ENCODE data around the gene TMEM88. TPM values are rescaled to one million over a fixed set of nuclear protein-coding genes. Genes with fewer than 3 reads are reported as not detected.

The TMEM88 gene
- total and polyA plus RNA-seq, 2 of the 13 experiments (the other 11 are each of a cell fraction or from before 2014, with no cell fraction given): 0.31 to 0.66 TPM

DNA sequence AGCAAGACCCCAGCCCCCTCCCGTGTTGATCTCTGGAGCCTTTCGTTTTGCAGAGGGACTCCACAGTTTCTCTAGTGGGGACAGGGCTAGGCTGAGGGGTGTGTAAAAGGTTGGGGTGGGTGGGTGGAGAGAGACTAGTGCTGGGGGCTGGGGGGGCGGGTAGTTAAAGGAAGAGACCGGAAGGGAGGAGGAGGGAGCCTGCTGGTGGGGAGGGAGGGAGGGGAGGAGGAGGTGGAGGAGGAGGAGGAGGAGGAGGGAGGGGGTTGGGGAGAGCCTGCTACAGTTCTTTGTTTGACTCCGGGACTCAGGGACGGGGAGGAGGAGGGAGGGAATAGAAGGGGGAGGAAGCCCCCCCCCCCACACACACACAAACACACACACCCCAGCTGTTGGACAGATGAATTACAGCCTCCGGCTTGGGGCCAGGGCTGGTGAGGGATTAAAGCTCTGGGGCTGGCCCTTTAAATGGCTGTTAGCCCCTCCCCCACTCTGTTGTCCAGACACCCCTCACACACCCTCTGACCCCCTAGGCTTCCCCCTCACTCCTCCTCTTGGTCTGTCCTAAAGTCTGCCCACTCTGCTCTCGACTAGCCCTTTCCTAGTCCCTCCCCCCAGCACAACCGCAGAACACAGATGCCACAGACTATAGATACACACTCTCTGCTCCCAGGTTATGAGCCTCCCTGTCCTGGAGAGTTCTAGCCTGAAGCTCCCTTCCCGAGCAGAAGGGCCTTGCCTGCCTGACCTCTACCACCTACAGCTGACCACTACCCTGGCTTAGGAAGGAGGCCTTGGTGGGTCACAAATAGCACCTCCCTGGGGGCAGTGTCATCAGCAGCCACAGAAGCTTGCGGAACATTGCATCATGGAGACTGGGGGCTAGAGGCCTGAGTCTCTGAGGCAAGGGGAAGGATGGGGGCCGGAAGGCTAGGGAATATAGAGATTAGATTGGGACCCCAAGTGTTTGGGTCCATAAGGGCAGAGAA lies 16.5 kb upstream of the TMEM88 start (continued):
- TF ChIP-seq NFKBIZ (CRISPR knock-in tag; IDR thresholded peaks at IDR 0.05) (0 out of 2 replicates have a peak, but pooled peaks have one; percentile 60), HMG20A (CRISPR knock-in tag; IDR thresholded peaks at IDR 0.05; ENCODE audit: borderline replicate concordance) (0 out of 2 replicates have a peak, but pooled peaks have one; percentile 18), ZFP91 (CRISPR knock-in tag; IDR thresholded peaks at IDR 0.05; ENCODE audit: borderline replicate concordance) (peak; percentile 98), KLF12 (CRISPR knock-in tag; IDR thresholded peaks at IDR 0.05; ENCODE audit: borderline replicate concordance) (no peak), ZSCAN25 (CRISPR knock-in tag; IDR thresholded peaks at IDR 0.05) (0 out of 2 replicates have a peak, but pooled peaks have one; percentile 41), NBN (conservative IDR thresholded peaks at IDR 0.05) (no peak), NR1H2 (CRISPR knock-in tag; IDR thresholded peaks at IDR 0.05; ENCODE audit: borderline replicate concordance, low read depth) (no peak), ZNF724P (CRISPR knock-in tag; IDR thresholded peaks at IDR 0.05; ENCODE audit: borderline replicate concordance) (no peak), KLF6 (CRISPR knock-in tag; IDR thresholded peaks at IDR 0.05) (0 out of 2 replicates have a peak, but pooled peaks have one; percentile 35), POLR2A (IDR thresholded peaks at IDR 0.05; ENCODE audit: insufficient read depth in 1 of 2, low read depth in 2 of 2, low read length in 2 of 2) (peak; percentile 49 to 54; a peak in 2 of 4 replicates), HNF1A (IDR thresholded peaks at IDR 0.05; ENCODE audit: low read depth) (no peak), HNF1A (CRISPR knock-in tag; IDR thresholded peaks at IDR 0.05; ENCODE audit: borderline replicate concordance) (no peak)
- TF ChIP-seq, protein P1, sequence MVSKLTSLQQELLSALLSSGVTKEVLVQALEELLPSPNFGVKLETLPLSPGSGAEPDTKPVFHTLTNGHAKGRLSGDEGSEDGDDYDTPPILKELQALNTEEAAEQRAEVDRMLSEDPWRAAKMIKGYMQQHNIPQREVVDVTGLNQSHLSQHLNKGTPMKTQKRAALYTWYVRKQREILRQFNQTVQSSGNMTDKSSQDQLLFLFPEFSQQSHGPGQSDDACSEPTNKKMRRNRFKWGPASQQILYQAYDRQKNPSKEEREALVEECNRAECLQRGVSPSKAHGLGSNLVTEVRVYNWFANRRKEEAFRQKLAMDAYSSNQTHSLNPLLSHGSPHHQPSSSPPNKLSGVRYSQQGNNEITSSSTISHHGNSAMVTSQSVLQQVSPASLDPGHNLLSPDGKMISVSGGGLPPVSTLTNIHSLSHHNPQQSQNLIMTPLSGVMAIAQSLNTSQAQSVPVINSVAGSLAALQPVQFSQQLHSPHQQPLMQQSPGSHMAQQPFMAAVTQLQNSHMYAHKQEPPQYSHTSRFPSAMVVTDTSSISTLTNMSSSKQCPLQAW (CRISPR knock-in tag; IDR thresholded peaks at IDR 0.05): no peak
- TF ChIP-seq, protein P2, sequence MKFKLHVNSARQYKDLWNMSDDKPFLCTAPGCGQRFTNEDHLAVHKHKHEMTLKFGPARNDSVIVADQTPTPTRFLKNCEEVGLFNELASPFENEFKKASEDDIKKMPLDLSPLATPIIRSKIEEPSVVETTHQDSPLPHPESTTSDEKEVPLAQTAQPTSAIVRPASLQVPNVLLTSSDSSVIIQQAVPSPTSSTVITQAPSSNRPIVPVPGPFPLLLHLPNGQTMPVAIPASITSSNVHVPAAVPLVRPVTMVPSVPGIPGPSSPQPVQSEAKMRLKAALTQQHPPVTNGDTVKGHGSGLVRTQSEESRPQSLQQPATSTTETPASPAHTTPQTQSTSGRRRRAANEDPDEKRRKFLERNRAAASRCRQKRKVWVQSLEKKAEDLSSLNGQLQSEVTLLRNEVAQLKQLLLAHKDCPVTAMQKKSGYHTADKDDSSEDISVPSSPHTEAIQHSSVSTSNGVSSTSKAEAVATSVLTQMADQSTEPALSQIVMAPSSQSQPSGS (CRISPR knock-in tag; IDR thresholded peaks at IDR 0.05): peak; percentile 23; the same call in 1 of the 2 replicates
- TF ChIP-seq, protein P3, sequence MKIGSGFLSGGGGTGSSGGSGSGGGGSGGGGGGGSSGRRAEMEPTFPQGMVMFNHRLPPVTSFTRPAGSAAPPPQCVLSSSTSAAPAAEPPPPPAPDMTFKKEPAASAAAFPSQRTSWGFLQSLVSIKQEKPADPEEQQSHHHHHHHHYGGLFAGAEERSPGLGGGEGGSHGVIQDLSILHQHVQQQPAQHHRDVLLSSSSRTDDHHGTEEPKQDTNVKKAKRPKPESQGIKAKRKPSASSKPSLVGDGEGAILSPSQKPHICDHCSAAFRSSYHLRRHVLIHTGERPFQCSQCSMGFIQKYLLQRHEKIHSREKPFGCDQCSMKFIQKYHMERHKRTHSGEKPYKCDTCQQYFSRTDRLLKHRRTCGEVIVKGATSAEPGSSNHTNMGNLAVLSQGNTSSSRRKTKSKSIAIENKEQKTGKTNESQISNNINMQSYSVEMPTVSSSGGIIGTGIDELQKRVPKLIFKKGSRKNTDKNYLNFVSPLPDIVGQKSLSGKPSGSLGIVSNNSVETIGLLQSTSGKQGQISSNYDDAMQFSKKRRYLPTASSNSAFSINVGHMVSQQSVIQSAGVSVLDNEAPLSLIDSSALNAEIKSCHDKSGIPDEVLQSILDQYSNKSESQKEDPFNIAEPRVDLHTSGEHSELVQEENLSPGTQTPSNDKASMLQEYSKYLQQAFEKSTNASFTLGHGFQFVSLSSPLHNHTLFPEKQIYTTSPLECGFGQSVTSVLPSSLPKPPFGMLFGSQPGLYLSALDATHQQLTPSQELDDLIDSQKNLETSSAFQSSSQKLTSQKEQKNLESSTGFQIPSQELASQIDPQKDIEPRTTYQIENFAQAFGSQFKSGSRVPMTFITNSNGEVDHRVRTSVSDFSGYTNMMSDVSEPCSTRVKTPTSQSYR (CRISPR knock-in tag; IDR thresholded peaks at IDR 0.05; ENCODE audit: borderline replicate concordance): peak; percentile 85

Measured in HepG2 (cell line).